ENCODE results near the gene RANBP1. TPM values are rescaled to one million over a fixed set of nuclear protein-coding genes. Genes with fewer than 3 reads are reported as not detected.

Gene RANBP1
- total and polyA plus RNA-seq, 9 of the 15 experiments (the other 6 are each of a cell fraction or from before 2014, with no cell fraction given), result 162 to 2,891 (median 1,289) TPM

DNA sequence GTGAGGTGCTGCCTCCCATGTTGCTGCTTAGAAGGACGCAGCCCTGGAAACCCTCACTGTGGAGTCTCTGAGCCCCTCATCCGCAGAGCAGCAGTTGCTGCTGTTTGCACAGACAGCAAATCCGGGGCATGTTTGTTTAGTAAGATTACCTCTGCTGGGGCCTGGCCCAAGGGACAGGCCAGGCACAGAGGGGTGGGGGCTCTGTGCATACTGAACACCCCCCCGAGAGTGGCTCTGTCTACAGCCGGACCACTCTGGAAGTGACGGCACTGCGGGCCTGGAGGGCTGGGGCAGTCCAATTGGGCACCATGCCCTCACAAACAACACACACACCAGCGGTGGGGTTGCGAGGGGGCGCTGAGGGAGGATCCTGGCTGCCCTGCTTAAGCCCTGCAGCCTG, 57.9 kb downstream of the RANBP1 start:
- Histone ChIP-seq H3K9me3 (replicated peaks; ENCODE audit: control insufficient read depth, insufficient read depth, low read depth, low read length) (no peaks in the 10 kb centered on the region), H3K27me3 (ENCODE audit: control insufficient read depth in 2 of 2, insufficient read depth in 2 of 2, low read length in 2 of 2) (peaks cover 84 to 97% of the 10 kb centered on the region in 2 experiments; a peak in 4 of 5 replicates), H3K9ac (ENCODE audit: insufficient read depth in 1 of 2, low read depth in 2 of 2, low read length in 2 of 2) (peak overlapping the region in 1 of 2 experiments; percentile 30; a peak in 2 of 4 replicates), H3K4me3 (no peak overlapping the region), H3K9me1 (ENCODE audit: control insufficient read depth, insufficient read depth, low read length) (no peaks in the 10 kb centered on the region), H3K4me1 (replicated peaks in 1 of 2; ENCODE audit: control insufficient read depth in 2 of 2, insufficient read depth in 2 of 2, low read length in 2 of 2) (peaks cover 0 to 49% of the 10 kb centered on the region in 2 experiments; a peak in 1 of 5 replicates), H3K27ac (ENCODE audit: extremely low read depth, low read depth, low read length) (no peak overlapping the region), H3K4me2 (ENCODE audit: insufficient read depth, low read length) (no peak overlapping the region), H3K79me2 (ENCODE audit: control insufficient read depth, insufficient read depth, low read length) (no peaks in the 10 kb centered on the region), H2AFZ (ENCODE audit: low read depth, low read length) (no peak overlapping the region), H4K20me1 (replicated peaks; ENCODE audit: control insufficient read depth, insufficient read depth, low read length) (peaks cover 56% of the 10 kb centered on the region), H3K36me3 (ENCODE audit: control insufficient read depth, insufficient read depth, low read length) (no peaks in the 10 kb centered on the region)
- DNase-seq (ENCODE audit: extremely low read depth in 1 of 4, low spot score in 3 of 4), result no peak
- FAIRE-seq, result no peak
- BruUV-seq (replicated peaks), result no TSS peak
- TF ChIP-seq ETS2 (tag; IDR thresholded peaks at IDR 0.05; ENCODE audit: borderline replicate concordance, poor library complexity, severe bottlenecking), result no peak
- TF ChIP-seq LCOR (CRISPR knock-in tag; IDR thresholded peaks at IDR 0.05), result no peak
- no peak for TF ChIP-seq ZNF253 (CRISPR knock-in tag; conservative IDR thresholded peaks at IDR 0.05)
- no peak for TF ChIP-seq CREM (IDR thresholded peaks at IDR 0.05; ENCODE audit: low read depth)
- no peak for TF ChIP-seq RFX7 (CRISPR knock-in tag; IDR thresholded peaks at IDR 0.05)
- TF ChIP-seq HMGXB4 (CRISPR knock-in tag; IDR thresholded peaks at IDR 0.05), result no peak
- no peak for TF ChIP-seq TSC22D4 (tag; IDR thresholded peaks at IDR 0.05)
- TF ChIP-seq SAFB2 (IDR thresholded peaks at IDR 0.05; ENCODE audit: borderline replicate concordance, low read depth, low read length, severe bottlenecking), result no peak
- TF ChIP-seq EP300 (IDR thresholded peaks at IDR 0.05; ENCODE audit: low read length), result no peak
- TF ChIP-seq ZNF507 (tag; conservative IDR thresholded peaks at IDR 0.05), result no peak
- no peak for TF ChIP-seq NELFE (IDR thresholded peaks at IDR 0.05; ENCODE audit: insufficient read depth, insufficient read length)
- TF ChIP-seq TRIM24 (IDR thresholded peaks at IDR 0.05), result no peak
- 0 out of 2 replicates have a peak, but pooled peaks have one; percentile 58 for TF ChIP-seq RBM14 (IDR thresholded peaks at IDR 0.05; ENCODE audit: borderline replicate concordance, insufficient read depth, low read depth, low read length)
- TF ChIP-seq CEBPG (CRISPR knock-in tag; IDR thresholded peaks at IDR 0.05), result no peak
- TF ChIP-seq CEBPG (tag; conservative IDR thresholded peaks at IDR 0.05 in 1 of 2, IDR thresholded peaks at IDR 0.05 in 1 of 2), result no peak
- 0 out of 2 replicates have a peak, but pooled peaks have one; percentile 28 for TF ChIP-seq IFI16 (CRISPR knock-in tag; IDR thresholded peaks at IDR 0.05)
- no peak for ATAC-seq
- CTCF ChIA-PET (ENCODE audit: low intra/inter-chr PET ratio), result no interaction called here
- WGBS (ENCODE audit: insufficient coverage, low coverage, missing lambda C conversion rate), result 1% methylated on average over 10 of the region's 10 CpGs
- POLR2A ChIA-PET, result interaction anchor here (0.7 kb wide), 1 partner anchor 195 kb away, joined by 3 read pairs; no protein-coding TSS in a partner anchor
- in situ Hi-C loops (cut with MboI), result loop anchor here (25.0 kb wide), 1 partner anchor 514 kb away; no protein-coding TSS in a partner anchor
- intact Hi-C loops (cut with micrococcal nuclease), result loop anchor here (2.0 kb wide), 1 partner anchor 65 kb away; no protein-coding TSS in a partner anchor

Data from K562 (cell line).